ENCODE results near the gene TEX2.

DNA sequence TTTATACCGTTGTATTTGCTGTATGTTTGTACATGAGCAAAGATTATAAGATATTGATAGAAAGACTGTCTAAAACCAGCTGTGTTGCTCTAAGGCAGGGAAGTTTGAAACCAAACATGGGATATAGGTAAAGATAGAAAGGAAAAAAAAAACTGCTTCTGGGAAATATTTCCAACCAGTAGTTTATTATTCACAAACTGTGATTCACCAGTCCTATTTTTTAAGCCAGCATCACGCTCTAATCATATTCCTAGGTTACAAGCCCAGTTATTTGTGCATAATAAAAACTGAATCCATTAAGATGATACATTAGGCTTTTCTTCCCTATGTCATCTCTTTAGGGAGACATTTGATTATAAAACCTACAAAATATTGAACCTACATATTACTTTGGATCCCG lies 137.1 kb downstream of the TEX2 start:
- TF ChIP-seq, protein P1, sequence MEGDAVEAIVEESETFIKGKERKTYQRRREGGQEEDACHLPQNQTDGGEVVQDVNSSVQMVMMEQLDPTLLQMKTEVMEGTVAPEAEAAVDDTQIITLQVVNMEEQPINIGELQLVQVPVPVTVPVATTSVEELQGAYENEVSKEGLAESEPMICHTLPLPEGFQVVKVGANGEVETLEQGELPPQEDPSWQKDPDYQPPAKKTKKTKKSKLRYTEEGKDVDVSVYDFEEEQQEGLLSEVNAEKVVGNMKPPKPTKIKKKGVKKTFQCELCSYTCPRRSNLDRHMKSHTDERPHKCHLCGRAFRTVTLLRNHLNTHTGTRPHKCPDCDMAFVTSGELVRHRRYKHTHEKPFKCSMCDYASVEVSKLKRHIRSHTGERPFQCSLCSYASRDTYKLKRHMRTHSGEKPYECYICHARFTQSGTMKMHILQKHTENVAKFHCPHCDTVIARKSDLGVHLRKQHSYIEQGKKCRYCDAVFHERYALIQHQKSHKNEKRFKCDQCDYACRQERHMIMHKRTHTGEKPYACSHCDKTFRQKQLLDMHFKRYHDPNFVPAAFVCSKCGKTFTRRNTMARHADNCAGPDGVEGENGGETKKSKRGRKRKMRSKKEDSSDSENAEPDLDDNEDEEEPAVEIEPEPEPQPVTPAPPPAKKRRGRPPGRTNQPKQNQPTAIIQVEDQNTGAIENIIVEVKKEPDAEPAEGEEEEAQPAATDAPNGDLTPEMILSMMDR (conservative IDR thresholded peaks at IDR 0.05), result no peak
- no peak for TF ChIP-seq EZH2 (IDR thresholded peaks at IDR 0.05; ENCODE audit: low read depth)

All from PC-9 (cell line).